Stimulated activated CD8-positive, alpha-beta memory T cell treated with anti-CD3 and anti-CD28 coated beads, Interleukin-2, amount 100 ng/mL, for 48 hours (primary cell): ENCODE measurements around the gene RUNX1.

Experiments used
- DNase-seq, 2 donors: peaks; one replicate each; pipeline ENCODE4 v3.0.0-alpha.2; 2020; ENCODE audit warnings: low read depth in 2 of 2

The RUNX1 gene

DNA sequence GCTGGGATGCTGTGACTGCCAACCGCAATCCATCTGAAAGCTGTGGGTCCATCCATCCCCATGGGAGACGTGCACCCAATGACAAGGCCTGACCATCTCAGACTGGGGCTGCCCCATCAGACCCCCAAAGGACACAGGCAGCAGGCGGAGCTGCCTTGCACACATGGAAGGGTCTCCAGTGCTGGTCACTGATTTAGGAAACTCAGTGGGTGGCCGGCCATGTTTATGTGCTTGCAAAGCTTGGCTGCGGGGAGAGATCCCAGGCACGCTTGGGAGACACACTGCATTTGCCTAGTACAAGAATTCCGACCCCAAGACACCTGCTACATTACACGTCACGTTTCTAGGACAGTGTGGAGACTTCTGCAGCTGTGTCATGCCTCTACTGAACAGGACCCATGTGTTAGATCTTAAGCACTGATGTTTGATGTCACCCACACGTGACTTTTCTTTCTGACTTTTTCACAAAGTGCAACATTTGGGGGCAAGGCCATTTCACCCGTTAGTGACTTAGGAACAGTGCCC lies 198.9 kb downstream of the RUNX1 start:
- no peak for DNase-seq

DNA sequence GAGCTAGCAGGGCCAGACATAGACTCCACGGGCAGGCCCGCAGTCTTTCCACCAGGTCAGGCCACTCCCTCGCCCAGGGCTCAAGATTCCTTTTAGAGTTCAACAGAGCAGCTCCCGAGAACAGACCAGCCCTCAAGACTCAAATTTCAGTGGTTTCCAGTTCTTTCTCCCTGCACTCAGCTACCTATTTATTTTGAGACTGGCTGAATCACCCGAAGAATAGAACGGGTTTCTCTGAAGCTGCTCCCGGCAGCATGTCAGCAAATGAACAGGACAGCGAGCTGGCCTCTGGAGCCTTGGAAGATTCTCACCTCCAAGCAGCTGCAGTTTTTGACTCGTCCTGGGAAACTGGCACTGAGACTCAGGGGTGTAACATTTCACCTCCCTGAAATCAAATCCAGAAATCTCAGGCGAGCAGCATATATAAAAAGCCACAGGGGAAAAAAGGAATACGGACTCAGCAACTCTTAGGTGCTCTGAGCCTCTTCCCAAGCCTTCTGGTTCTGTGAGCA lies 202.4 kb downstream of the RUNX1 start:
- DNase-seq: no peak

DNA sequence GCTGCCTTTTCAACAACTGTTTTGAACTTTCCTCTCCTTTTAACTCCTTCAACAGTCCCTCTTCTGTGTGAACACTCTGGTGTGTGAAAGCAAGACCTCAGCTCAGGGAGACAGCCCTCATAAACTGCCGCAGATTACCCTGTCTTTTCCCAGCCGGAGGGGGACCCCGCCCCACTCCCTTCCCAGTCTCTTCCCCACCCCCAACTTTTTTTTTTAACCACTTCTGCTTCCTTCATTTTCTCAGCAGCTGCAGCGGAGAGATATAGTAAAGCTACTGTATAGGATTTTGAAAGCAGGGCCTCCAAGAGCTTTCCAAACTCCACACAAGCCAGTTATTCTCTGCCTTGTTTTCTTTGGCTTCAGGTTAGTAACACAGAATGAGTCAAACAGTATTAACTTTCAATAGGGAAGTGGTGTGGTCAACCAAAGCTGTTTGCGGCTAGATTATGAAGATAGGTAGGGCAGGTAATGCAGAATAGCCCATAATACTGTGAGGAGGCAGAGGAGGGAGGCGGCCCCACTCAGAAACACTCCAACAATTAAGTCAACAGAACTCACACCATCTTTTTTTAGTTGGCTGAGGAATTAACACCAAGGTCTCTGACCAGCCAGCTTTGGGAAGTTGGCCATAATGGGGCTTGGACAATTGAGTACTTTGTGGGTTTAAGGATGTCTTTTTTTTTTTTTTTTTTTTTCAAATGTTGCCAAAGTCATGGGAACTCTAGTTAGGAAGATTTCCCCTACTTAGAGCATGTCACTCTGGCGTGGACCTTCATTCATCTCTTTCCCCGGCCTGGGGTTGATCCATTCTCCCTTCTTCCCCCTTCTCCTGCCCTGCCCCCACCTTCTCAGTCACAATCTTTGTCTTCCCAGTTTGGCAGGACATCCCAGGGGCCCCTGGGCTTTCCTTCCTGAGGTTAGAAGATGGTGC lies 203.3 kb downstream of the RUNX1 start:
- DNase-seq: no peak

DNA sequence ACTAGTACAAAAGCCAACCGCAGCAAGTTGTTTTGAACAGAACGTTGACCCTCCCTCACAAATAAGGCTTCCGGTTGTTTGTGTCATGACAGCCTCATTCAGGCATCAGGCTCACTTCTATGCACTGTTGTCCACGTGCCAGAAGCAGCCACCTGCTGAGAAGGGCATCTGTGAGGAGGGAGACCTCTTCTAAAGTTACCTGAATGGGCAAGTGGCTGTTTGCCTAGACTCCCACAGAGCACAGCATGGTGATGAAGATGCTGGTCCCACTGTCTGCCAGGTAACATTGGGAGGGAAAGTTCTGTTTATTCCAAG lies 204.2 kb downstream of the RUNX1 start:
- no peak for DNase-seq

DNA sequence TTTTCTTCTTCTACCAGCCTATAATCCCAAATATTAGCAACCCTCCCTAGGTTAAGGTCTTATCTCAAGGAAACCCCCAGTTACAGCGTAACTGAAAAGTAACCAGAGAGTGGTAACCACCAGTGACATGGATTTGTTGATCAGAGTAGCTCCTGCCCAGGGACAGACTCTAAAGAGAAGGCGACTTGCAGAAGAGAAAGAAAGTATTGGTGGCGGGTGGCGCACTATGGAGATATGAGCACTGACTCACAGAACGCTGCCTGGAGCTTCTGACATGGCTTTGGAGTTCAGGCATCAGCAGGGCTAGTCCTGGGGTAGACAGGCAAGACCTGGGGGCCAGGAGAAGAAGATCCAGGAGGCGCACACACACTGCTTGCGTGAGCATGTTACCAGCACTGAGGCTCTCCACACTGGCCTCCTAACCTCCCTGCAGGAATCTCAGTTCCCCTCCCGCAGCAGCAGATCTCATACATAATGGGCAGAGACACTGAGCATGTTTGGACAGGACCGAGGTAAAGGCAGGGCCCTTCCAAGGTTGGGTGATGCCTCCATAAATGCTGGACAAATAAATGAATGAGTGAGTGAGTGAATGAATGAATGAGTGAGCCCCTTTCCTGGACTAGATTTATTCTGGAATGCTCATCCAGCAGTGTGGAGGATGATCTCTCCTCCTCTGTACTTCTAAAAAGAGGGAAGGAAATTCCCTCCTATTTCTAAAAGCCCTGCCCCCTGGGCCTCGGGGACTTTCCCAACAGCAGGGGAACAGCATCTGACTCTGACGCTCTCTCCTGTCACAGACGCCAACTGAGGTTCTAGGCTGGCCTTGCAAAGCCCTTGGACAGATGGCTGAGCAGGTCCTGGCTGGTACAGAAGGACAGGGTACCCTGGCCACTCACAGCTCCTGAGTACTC lies 204.8 kb downstream of the RUNX1 start:
- DNase-seq: no peak

DNA sequence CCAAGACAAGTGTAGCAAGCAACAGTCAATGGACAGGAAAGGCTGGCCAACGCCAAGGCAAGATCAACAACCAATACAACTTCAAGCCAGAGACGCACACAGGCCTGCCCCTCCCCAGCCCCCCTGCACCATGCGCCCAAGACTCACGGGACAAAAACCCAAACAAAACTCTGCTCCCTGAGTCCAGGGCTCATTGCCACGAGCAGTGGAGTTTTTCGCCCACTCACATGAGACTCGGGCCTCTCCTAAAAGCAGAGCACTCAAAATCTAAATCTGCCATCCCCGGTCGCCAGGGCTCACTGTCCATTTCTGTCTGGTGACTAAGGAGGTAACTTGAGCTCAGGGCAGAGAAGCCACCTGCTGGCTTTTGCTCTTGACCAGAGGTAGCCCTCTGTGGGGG lies 205.5 kb downstream of the RUNX1 start:
- no peak for DNase-seq

DNA sequence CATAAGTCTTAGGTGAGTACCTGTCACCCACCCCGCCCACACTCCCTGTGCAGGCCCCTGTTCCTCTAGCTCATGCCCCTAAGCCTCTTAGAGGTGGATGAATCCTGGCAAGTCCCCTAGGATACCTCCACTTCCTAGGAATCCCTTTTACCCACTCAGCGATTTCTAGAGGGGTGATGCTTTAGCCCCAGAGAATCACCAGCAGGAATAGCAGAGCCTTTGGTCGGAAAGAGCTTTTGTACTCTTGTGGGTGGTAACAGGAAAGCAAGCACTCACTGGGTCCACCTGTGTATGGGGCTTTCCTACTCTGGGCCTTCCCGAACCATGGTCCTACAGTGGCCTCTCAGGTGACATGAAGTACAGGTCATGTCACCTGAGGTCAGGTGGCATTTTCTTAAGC lies 207.9 kb downstream of the RUNX1 start:
- DNase-seq: no peak

DNA sequence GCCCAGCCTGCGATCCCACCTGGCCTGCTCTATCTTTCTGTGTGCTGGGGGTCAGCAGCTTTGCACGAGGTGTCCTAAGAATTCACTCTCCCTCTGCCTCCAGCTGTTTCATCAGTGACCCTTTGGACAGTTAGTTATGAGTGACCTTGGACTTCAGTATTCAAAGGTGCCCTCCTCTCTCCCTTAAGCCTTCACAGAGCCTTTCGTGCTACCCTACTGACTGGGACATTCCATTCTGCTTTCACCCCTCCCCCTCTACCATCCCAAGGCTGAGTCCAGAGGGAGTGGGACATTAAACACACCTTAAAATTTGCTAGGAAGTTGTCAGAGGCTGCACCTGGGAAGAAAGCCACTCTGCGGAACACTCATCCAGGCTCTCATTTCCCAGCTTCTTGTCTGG lies 208.4 kb downstream of the RUNX1 start:
- no peak for DNase-seq

DNA sequence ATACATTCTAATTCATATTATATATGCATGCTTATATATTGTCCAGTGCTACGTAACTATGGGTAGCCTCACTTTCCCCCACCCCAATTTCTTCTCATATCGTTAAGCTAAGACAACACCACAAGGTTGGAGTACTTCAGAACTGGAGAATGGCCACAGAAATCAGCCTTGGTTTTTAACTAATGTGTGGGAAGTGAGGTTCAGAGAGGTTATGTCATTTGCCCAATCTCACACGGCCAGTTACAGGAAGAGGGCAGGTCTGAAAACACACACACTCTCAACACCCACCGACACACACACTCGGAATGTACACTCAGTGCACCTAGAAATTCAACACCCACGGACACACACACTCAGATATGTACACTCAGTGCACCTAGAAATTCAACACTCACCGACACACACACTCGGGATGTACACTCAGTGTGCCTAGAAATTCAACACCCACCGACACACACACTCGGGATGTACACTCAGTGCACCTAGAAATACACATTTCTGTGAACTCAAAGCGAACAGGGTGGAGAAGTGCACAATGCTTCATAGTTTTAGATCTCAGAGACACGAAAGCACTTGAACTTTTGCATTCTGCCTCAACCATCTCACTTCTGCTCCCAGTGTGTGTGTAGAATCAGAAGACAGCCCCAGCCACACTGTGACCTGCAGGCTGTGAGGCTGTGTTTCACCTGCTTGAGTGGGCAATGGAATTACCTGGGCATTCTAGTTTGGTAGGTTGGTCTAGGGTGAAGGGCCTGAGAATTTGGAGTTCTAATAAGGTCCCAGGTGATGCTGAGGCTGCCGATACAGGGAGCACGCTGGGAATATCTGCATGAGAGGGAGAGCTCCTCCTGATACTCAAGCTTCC lies 209.9 kb downstream of the RUNX1 start:
- no peak for DNase-seq

DNA sequence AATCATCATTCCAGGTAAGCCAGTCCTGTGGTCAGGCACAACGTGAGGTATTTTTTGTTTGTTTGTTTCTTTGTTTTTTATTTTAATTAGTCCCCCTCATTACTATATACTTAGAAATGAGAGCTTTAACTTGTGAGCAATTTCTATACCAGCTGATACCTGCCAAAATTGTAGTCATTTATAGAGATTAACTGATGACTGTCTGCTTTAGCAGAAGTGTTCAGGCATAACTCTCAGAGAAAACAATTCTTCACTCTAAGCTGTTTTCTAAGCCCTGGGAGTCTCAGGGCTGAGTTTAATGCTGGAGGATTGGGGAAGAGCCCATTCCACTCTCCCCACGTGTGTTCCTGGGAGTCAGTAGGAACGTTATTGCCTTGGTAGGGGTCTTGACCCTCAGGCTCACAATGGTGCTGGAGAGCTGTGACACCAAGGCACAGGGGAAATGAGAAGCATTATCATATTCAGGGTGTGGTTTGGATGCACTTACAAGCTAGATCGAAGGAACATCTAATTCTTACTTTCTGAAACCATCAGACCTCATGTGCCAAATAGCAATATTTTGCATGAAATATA lies 212.1 kb downstream of the RUNX1 start:
- no peak for DNase-seq

DNA sequence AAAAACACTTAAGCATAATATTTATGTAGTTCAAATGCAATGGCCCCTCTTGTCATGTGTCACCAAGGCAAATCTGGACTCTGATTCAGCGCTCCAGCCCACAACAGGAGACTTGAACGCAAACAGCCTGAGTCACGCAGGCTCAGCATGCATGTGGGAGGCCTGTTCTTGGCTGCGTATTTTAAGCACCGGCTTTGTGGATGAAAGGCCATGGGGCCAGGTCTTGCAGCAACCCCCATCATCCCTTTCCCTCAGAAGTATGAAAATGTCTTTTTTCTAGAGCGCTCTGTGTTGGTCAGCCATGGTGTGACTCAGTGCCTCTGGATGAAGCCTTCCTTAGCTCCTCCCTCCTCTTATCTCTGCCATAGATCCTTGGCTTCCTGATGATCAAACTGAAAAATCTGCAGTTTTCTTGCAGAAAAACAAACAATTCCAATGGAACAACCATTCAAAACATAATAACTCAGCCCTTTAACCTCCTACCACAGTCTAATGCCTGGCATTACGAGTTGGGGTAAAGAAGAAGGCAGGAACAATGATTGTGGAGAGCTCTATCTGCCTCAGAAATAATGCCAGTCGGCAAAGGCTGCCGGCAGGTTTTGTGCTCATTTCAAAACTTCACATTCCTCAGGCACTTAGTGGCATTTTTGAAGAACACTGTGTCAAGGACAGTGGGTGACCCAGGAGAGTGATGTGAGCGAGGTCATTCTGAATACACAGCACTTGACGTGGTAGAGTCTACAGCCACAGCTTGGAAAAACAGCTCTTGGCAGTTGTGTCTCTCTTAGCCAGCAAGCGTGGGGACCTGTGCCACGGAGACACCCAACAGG lies 212.8 kb downstream of the RUNX1 start:
- peak; percentile 14 to 23 for DNase-seq

DNA sequence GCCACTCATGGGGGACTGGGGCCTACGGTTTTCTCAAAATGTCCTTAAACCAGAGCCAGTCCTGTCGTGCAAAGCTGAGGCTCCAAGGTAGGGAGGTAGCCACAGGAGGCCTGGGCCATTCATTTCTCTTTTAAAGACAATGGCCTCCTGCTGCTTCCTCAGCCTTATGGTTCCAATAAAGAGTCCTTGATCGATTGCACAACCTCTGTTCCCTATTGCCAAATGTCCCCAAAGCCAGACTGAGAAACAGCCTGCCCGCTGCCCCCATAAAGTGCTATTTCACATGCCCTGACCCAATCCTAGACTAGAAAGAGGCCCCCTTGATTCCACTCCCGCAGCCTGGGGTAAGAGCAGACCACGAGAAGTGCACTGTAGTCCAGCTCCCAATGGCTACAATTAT lies 213.6 kb downstream of the RUNX1 start:
- DNase-seq: no peak

DNA sequence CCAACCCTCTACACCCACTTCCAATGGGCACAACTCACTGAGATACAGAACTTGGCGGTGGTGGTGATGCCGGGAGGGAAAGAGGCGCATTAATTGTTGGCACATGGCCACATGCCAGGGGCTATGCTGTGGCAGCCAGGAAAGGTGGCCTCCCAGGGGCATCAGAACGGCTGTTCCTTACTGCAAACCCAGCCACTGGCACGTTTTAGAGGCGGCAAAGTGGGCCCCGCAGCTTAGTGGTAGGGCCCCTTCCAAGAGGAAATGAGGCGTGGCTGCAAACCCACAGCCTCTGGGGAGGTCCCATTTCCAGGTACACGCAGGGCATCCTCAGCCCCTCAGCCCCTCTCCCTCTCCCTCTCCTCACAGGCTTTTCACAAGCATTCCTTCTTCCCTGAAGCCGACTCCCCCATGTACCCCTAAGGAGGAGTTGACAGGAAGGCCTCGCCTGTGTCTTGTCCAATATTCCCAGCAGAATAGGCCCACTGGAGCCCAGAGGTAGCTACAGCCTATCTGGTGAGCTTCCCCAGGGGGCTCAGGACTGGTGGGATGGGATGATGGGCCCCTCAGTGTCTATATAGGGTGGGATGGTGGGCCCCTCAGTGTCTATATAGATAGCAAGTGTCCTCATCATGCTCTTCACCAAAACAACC lies 214.1 kb downstream of the RUNX1 start:
- no peak for DNase-seq

DNA sequence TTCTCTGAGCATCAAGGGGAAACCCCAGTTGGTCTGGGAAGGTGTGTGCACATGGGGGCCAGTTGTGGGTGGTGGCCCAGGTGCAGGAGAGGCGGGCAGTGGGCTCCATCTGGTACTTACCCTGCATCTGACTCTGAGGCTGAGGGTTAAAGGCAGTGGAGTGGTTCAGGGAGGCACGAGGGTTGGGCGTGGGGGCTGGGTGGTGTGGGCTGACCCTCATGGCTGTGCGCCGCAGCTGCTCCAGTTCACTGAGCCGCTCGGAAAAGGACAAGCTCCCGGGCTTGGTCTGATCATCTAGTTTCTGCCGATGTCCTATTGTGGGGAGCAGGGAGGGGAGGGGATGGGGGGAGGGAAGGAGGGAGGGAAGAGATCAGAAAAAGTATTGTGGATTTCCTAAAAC lies 214.8 kb downstream of the RUNX1 start:
- DNase-seq: no peak

DNA sequence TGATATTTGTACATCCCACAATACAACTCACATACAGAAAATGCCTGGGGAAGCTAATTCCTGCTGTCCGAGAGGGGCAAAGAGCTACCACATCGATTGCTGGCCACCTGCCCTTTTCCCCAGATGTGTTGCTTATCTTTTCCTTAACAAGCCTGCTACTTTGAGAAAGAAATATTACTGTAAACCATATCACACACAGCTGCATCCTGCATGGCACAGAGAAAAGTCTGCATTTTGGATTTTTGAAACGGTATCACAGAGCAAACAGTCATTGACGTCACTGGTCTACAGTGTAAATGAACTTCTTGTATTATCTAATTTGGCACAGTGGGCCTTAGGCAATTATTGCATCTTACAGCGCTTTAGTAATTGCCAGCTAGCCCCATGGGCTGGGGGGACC lies 215.6 kb downstream of the RUNX1 start:
- no peak for DNase-seq

DNA sequence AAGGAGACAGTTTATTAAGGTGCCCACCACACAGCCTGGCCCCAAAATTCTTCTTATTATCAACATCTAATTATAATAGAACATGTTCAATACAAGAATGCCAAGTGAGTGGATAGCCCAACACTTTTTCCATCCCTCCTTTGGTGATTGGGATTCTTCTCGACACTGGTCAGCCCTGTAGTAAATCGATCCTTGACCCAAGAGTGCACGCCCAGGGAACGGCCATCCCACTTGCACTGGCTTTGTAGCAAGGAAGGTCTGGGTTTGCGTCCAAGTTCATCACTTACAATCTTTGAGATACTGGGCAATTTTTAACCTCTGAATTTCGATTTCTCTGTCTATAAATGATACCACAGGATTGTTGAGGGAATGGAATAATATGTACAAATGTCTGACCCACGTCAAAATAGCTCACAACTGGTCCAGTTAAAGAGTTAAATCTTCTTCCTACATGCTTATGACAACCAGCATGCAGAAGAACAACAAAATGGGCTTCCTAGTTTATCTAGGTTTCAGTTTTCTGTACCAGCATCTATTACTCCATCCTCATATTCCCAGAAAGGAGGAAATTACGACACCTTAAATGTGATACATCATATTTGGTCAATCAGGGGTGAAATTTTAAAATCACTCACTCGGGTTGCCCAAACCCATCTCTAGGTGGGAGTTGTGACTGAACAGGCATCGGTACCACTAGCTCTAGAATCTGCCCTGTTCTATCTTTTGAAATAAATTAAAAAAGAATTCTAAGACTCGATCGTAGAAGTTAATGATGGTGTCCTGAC lies 218.5 kb downstream of the RUNX1 start:
- DNase-seq: no peak

DNA sequence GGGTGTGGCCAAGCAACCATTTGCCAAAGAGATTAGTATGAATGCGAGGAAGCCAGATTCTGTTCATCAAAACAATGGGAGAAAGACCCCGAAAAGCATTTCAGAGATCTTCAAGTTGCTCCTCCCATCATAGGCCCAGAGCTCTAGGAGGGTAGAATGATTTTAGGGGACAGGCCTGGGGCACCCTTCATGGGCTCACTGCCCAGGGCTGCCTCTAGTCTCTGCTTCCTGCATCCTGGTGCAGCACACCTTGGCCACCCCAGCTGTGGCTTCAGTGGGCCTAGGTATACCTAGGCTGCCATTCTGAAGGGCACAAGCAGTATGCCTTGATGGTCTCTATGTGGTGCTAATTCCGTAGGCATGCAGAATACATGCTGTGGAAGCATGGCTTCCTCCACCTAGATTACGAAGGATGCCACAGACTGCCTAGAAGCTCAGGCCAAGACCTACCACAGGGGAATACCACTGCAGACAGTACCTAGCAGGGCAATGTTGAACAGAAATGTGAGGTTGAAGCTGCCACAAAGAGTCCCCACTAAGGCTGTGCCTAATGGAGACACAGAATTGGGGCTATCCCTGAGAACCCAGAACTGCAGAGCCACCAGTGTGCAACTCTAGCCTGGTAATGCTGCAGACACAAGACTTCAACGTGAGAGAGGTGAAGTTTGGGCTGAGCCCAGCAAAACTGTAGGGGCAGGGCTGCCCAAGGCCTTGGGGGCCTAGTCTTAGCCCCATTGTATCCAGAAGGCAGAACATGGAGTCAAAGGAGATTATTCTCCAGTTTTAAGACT lies 221.5 kb downstream of the RUNX1 start:
- no peak for DNase-seq

DNA sequence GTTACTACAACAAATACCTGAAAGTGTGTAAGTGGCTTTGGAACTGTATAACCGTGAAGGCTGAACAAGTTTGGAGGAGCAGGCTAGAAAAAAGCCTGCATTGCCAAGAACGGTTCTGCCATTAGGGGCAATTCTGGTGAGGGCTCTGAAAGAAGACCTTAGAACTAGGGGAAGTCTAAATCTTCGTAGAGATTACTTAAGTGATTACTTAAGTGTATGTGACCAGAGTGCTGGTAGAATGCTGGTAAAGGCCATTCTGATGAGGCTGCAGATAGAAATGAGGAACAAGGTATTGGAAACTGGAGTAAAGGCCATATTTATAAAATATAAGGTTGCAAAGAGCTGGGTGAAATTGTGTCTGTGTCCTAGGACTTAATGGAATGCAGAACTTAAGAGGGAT lies 222.3 kb downstream of the RUNX1 start:
- no peak for DNase-seq
